NCI-H226 (cell line): ENCODE results near the gene TMEM232.
"Not testable (repeated sequence)": the region's sequence is repeated elsewhere in the genome, so short reads cannot be mapped to it uniquely, and the experiment has no call there.

Experiments used
- DNase-seq: peaks from one replicate; pipeline ENCODE4 v3.0.0-alpha.2; 2015

Gene TMEM232

GRCh38 chr5:110705349-110705748 lies 21.1 kb downstream of the TMEM232 start:
- DNase-seq: no peak

GRCh38 chr5:110703481-110703880 lies 23.0 kb downstream of the TMEM232 start:
- no peak for DNase-seq

GRCh38 chr5:110702704-110703103 lies 23.8 kb downstream of the TMEM232 start:
- no peak for DNase-seq

GRCh38 chr5:110702300-110702699 lies 24.2 kb downstream of the TMEM232 start:
- no peak for DNase-seq

GRCh38 chr5:110692669-110693068 lies 33.8 kb downstream of the TMEM232 start:
- not testable (repeated sequence) for DNase-seq

GRCh38 chr5:110690587-110690986 lies 35.9 kb downstream of the TMEM232 start:
- DNase-seq: not testable (repeated sequence)

GRCh38 chr5:110687485-110687884 lies 39.0 kb downstream of the TMEM232 start:
- no peak for DNase-seq

GRCh38 chr5:110686270-110686669 lies 40.2 kb downstream of the TMEM232 start:
- no peak for DNase-seq

GRCh38 chr5:110681953-110682352 lies 44.5 kb downstream of the TMEM232 start:
- no peak for DNase-seq

- no peak for DNase-seq
These were observed 45.4 kb downstream of the TMEM232 start for GRCh38 chr5:110681109-110681508.

- not testable (repeated sequence) for DNase-seq
These were observed 49.9 kb downstream of the TMEM232 start for GRCh38 chr5:110676554-110676953.

GRCh38 chr5:110665184-110665726 lies 61.2 kb downstream of the TMEM232 start:
- no peak for DNase-seq

- DNase-seq: no peak
These were observed 62.9 kb downstream of the TMEM232 start for GRCh38 chr5:110663525-110663924.

- DNase-seq: no peak
These were observed 68.5 kb downstream of the TMEM232 start for GRCh38 chr5:110658006-110658405.

- DNase-seq: no peak
These were observed 73.1 kb downstream of the TMEM232 start for GRCh38 chr5:110653231-110653970.

GRCh38 chr5:110651507-110651906 lies 75.0 kb downstream of the TMEM232 start:
- DNase-seq: no peak

- DNase-seq: peak; percentile 64
These were observed 82.1 kb downstream of the TMEM232 start for GRCh38 chr5:110644357-110644756.

- DNase-seq: no peak
These were observed 87.2 kb downstream of the TMEM232 start for GRCh38 chr5:110638970-110639902.

- no peak for DNase-seq
These were observed 92.0 kb downstream of the TMEM232 start for GRCh38 chr5:110634475-110634874.

GRCh38 chr5:110631236-110631635 lies 95.2 kb downstream of the TMEM232 start:
- DNase-seq: no peak

- no peak for DNase-seq
These were observed 96.1 kb downstream of the TMEM232 start for GRCh38 chr5:110630350-110630749.

GRCh38 chr5:110625376-110625999 lies 101.0 kb downstream of the TMEM232 start:
- DNase-seq: no peak

- DNase-seq: peak; percentile 28
These were observed 102.6 kb downstream of the TMEM232 start for GRCh38 chr5:110623874-110624273.
